ENCODE measurements around the gene BANP.

BANP gene

DNA sequence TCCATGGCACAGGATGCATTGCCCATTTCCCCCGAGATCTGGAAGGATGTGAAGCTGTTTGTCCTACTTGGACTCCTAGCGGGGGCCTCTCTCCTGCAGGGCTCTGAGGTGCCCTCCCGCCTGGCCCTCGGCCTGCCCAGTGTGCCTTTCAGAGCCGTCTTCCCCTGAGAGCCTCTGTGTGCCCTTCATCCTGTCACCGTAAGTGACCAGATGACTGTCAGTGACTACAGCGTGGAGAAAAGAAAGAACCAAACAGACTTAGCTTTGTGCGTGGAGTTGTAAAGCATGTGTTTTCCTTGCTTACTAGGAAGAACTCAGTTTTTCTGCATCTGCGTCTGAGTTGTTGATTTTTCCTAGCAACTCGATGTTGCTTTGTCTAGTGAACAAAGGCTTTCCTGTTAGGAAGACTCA is 56.1 kb downstream of the BANP start:
- TF ChIP-seq, protein P1, sequence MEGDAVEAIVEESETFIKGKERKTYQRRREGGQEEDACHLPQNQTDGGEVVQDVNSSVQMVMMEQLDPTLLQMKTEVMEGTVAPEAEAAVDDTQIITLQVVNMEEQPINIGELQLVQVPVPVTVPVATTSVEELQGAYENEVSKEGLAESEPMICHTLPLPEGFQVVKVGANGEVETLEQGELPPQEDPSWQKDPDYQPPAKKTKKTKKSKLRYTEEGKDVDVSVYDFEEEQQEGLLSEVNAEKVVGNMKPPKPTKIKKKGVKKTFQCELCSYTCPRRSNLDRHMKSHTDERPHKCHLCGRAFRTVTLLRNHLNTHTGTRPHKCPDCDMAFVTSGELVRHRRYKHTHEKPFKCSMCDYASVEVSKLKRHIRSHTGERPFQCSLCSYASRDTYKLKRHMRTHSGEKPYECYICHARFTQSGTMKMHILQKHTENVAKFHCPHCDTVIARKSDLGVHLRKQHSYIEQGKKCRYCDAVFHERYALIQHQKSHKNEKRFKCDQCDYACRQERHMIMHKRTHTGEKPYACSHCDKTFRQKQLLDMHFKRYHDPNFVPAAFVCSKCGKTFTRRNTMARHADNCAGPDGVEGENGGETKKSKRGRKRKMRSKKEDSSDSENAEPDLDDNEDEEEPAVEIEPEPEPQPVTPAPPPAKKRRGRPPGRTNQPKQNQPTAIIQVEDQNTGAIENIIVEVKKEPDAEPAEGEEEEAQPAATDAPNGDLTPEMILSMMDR (IDR thresholded peaks at IDR 0.05; ENCODE audit: low read depth, low read length) = no peak

DNA sequence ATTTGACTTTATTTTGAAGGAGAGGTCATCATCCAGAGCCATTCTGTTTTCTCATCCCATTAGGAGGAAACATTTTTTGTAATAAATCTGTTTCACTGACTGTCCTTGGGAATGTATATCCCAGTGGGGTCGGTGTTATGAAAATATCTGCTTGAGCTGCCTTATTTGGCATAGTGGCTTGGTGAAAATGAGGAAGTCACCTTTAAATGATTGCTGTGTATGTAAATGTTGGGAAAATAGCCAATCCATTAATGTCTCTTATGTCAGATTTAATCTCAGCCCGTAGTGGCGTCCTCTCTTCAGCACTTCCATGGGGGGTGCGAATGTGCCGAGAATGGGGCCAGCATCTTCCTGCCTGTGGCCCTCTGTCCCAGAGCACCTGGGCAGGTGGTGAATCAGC is 57.6 kb downstream of the BANP start:
- Histone ChIP-seq H3K9me3 (ENCODE audit: severe bottlenecking) (no peaks in the 10 kb centered on the region), H3K27ac (peak overlapping the region; percentile 40), H3K36me3 (no peaks in the 10 kb centered on the region), H3K4me3 (ENCODE audit: low read depth, low read length) (no peak overlapping the region), H3K27me3 (ENCODE audit: insufficient read depth, low read depth, severe bottlenecking) (no peaks in the 10 kb centered on the region)
- TF ChIP-seq, protein P1 (IDR thresholded peaks at IDR 0.05; ENCODE audit: low read depth, low read length) = no peak
- DNase-seq = no peak

More for the DNA sequence above, 56.1 kb downstream of the BANP start:
- Histone ChIP-seq H3K36me3 (no peaks in the 10 kb centered on the region), H3K9me3 (ENCODE audit: severe bottlenecking) (no peaks in the 10 kb centered on the region), H3K27me3 (ENCODE audit: insufficient read depth, low read depth, severe bottlenecking) (no peaks in the 10 kb centered on the region), H3K4me3 (ENCODE audit: low read depth, low read length) (no peak overlapping the region), H3K27ac (no peak overlapping the region)
- no peak for DNase-seq

DNA sequence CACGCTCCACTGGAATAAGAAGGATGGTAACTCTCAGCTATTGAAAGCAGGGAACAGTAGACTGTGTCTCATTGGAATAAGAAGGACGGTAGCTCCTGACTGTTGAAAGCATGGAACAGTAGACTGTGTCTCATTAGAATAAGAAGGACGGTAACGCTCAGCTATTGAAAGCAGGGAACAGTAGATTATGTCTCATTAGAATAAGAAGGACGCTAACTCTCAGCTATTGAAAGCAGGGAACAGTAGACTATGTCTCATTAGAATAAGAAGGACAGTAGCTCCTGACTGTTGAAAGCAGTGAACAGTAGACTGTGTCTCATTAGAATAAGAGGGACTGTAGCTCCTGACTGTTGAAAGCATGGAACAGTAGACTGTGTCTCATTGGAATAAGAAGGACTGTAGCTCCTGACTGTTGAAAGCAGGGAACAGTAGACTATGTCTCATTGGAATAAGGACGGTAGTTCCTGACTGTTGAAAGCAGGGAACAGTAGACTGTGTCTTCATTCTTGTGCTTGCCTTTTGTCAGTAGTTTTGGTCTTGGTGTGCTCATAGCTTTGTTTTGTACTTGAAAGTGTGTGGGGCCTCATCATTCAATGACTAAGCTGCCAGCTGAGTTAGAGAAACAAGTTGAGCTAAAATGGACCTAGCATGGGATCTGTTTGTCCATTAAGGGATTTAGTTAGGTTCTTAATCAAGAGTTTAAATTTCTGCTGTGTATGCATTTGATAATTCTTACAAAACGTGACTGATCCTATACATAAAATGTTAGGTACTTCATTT is 58.5 kb downstream of the BANP start:
- H3K27ac ChIP-seq = peak overlapping the region; percentile 40
- H3K36me3 ChIP-seq = no peaks in the 10 kb centered on the region
- H3K4me3 ChIP-seq (ENCODE audit: low read depth, low read length) = no peak overlapping the region
- DNase-seq = no peak
- H3K9me3 ChIP-seq (ENCODE audit: severe bottlenecking) = no peaks in the 10 kb centered on the region
- no peaks in the 10 kb centered on the region for H3K27me3 ChIP-seq (ENCODE audit: insufficient read depth, low read depth, severe bottlenecking)
- TF ChIP-seq, protein P1 (IDR thresholded peaks at IDR 0.05; ENCODE audit: low read depth, low read length) = no peak

DNA sequence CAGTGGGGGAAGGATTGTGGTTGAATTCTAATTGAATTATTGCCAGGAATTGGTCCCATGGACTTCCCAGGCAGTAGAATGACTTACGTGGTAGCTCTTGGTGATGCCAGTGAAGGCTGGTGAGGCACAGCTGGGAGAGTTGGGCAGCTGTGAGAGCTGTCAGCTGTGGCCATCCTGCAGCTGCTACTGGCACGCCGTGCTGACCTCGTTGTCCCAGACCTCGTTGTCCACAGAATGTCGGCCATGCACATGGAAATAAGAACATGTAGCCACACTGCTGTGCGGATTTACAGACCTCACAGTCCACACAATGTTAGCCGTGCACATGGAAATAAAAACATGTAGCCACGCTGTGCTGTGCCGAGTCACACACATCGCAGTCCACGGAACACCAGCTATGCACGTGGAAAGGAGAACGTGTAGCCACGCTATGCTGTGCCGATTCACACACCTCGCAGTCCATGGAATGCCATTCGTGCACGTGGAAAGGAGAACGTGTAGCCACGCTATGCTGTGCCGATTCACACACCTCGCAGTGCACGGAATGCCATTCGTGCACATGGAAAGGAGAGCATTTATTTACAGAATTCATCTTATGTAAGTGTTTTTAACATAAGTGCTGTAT is 59.2 kb downstream of the BANP start:
- no peaks in the 10 kb centered on the region for H3K36me3 ChIP-seq
- no peak overlapping the region for H3K4me3 ChIP-seq (ENCODE audit: low read depth, low read length)
- TF ChIP-seq, protein P1 (IDR thresholded peaks at IDR 0.05; ENCODE audit: low read depth, low read length) = no peak
- DNase-seq = no peak
- H3K27me3 ChIP-seq (ENCODE audit: insufficient read depth, low read depth, severe bottlenecking) = no peaks in the 10 kb centered on the region
- no peak overlapping the region for H3K27ac ChIP-seq
- H3K9me3 ChIP-seq (ENCODE audit: severe bottlenecking) = no peaks in the 10 kb centered on the region

DNA sequence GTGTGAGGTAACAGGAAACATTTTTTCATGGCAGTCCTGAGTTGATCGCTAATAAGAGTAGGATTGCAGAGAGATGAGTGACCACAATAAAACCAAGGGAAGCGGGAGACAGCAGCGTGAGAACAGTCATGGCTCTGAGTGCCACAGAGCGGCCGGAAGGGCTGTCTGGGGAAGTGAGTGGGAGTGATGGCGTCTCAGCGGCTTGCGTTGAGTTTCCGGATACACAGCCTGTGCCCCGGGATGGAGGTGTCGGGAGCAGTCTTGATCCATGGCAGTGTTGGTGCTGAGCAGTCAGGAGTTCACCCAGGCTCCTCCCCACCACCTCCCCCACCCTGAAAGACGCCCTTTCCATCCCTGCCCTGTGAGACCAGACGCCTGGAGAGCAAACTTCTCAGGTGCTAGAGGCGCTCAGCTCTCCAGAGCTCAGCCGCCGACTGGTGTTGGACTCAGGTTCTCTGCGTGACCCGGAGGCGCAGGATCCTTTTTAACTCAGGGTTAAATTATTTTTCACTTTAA is 59.8 kb downstream of the BANP start:
- H3K4me3 ChIP-seq (ENCODE audit: low read depth, low read length) = no peak overlapping the region
- no peak for DNase-seq
- no peaks in the 10 kb centered on the region for H3K27me3 ChIP-seq (ENCODE audit: insufficient read depth, low read depth, severe bottlenecking)
- H3K27ac ChIP-seq = no peak overlapping the region
- no peaks in the 10 kb centered on the region for H3K36me3 ChIP-seq
- no peaks in the 10 kb centered on the region for H3K9me3 ChIP-seq (ENCODE audit: severe bottlenecking)
- TF ChIP-seq, protein P1 (IDR thresholded peaks at IDR 0.05; ENCODE audit: low read depth, low read length) = no peak
